Left lung (tissue), 10 donors: Measurements from ENCODE around the gene CHD1L. TPM values are rescaled to one million over a fixed set of nuclear protein-coding genes. Genes with fewer than 3 reads are reported as not detected.
"Not testable (repeated sequence)": the region's sequence is repeated elsewhere in the genome, so short reads cannot be mapped to it uniquely, and the experiment has no call there.

ENCODE experiments used
- ATAC-seq: fragments of 200-7000 bp; cut with Tn5 transposase; one replicate; pipeline ENCODE4 v1.9.1; 2020; ENCODE audit warnings: moderate library complexity
- DNase-seq, 4 donors: peaks; one replicate each; pipeline ENCODE4 v3.0.0-alpha.2; 2013 to 2020
- H3K27ac ChIP-seq, 2 donors: fragments of 200-600 bp; sonication (generic) in 1 of 2; one replicate each; pipeline versions ENCODE4 v1.5.0 to v1.8.0; 2020 to 2021
- H3K27me3 ChIP-seq, 2 donors: fragments of 200-600 bp; sonication (generic) in 1 of 2; one replicate each; pipeline versions ENCODE4 v1.5.0 to v1.8.0; 2020 to 2021
- H3K36me3 ChIP-seq, 2 donors: fragments of 200-600 bp; sonication (generic) in 1 of 2; one replicate each; pipeline versions ENCODE4 v1.5.0 to v1.8.0; 2020 to 2021
- H3K4me1 ChIP-seq, 2 donors: fragments of 200-600 bp; one replicate each; pipeline ENCODE4 v1.8.0; 2021
- H3K4me3 ChIP-seq, 2 donors: fragments of 200-600 bp; sonication (generic) in 1 of 2; one replicate each; pipeline versions ENCODE4 v1.5.0 to v1.8.0; 2020 to 2021; ENCODE audit warnings: mild to moderate bottlenecking in 1 of 2
- H3K9me3 ChIP-seq, 2 donors: fragments of 200-600 bp; sonication (generic) in 1 of 2; one replicate each; pipeline versions ENCODE4 v1.5.0 to v1.8.0; 2020 to 2021
- CTCF ChIP-seq, 2 donors: fragments of 200-600 bp; sonication (generic) in 1 of 2; IDR thresholded peaks; one replicate each; pipeline versions ENCODE4 v1.5.0 to v1.8.0; 2021; ENCODE audit warnings: antibody characterized with exemption in 2 of 2
- intact Hi-C, 2 donors: fragments of 100-400 bp; cut with DNase I; formaldehyde crosslinking; loops; one replicate each; pipeline versions ENCODE4 v1.11.2 to v1.14.2; 2022
- polyA plus RNA-seq, 6 donors: library from polyadenylated mRNA; unstranded; fragments of 120-200 nt; gene quantifications; one replicate each; pipeline ENCODE4 v1.2.1, GENCODE V29; 2013; ENCODE audit not compliant: insufficient read length in 6 of 6
- total RNA-seq, 2 donors: library from RNA; stranded (reverse); fragmentation: NEBNext Ultra II Directional; extraction: Animal tissue kit (Norgen Biotek cat#: 25700); gene quantifications; one replicate each; pipeline ENCODE4 v1.2.1, GENCODE V29; 2021
- donor health status: DM: no; HTN: yes; CAD: no.
- donor health status: DM: no; HTN: no; CAD: no.

The CHD1L gene
- total and polyA plus RNA-seq, 8 donors, result 36.2 to 72.0 (median 60.7) TPM

- Histone ChIP-seq H3K36me3 (peaks cover 0 to 9% of the 10 kb centered on the region in 2 donors), H3K27me3 (no peaks in the 10 kb centered on the region), H3K27ac (no peak overlapping the region), H3K4me3 (no peak overlapping the region), H3K4me1 (peaks cover 0 to 9% of the 10 kb centered on the region in 2 donors), H3K9me3 (no peaks in the 10 kb centered on the region)
- TF ChIP-seq CTCF (IDR thresholded peaks at IDR 0.05), result no peak
- DNase-seq (no peak), ATAC-seq (no peak)
- intact Hi-C loops, result no loop called here
Observed at GRCh38 chr1:147216124-147216523, 26.4 kb upstream of the CHD1L start.

GRCh38 chr1:147217141-147217540 lies 25.3 kb upstream of the CHD1L start:
- no peak for TF ChIP-seq CTCF (IDR thresholded peaks at IDR 0.05)
- intact Hi-C loops, result no loop called here
- no peak for DNase-seq
- Histone ChIP-seq H3K4me1 (peaks cover 0 to 9% of the 10 kb centered on the region in 2 donors), H3K27me3 (no peaks in the 10 kb centered on the region), H3K4me3 (no peak overlapping the region), H3K27ac (no peak overlapping the region), H3K36me3 (peaks cover 0 to 5% of the 10 kb centered on the region in 2 donors), H3K9me3 (no peaks in the 10 kb centered on the region)
- no peak for ATAC-seq

GRCh38 chr1:147218606-147219005 lies 23.9 kb upstream of the CHD1L start:
- DNase-seq, result no peak
- ATAC-seq, result no peak
- intact Hi-C loops, result no loop called here
- Histone ChIP-seq H3K27ac (no peak overlapping the region), H3K4me1 (peaks cover 0 to 9% of the 10 kb centered on the region in 2 donors), H3K36me3 (no peaks in the 10 kb centered on the region), H3K27me3 (no peaks in the 10 kb centered on the region), H3K4me3 (no peak overlapping the region), H3K9me3 (no peaks in the 10 kb centered on the region)
- no peak for TF ChIP-seq CTCF (IDR thresholded peaks at IDR 0.05)

- ATAC-seq (no peak), DNase-seq (no peak)
- intact Hi-C loops, result no loop called here
- Histone ChIP-seq H3K27ac (no peak overlapping the region), H3K27me3 (no peaks in the 10 kb centered on the region), H3K4me3 (peak overlapping the region; percentile 45 to 60), H3K4me1 (peaks cover 0 to 18% of the 10 kb centered on the region in 2 donors), H3K36me3 (no peaks in the 10 kb centered on the region), H3K9me3 (no peaks in the 10 kb centered on the region)
- TF ChIP-seq CTCF (IDR thresholded peaks at IDR 0.05), result no peak
Observed at GRCh38 chr1:147223740-147224615, 18.5 kb upstream of the CHD1L start.

- peak in 1 of 2 donors; percentile 37 for TF ChIP-seq CTCF (IDR thresholded peaks at IDR 0.05)
- no peaks in the 10 kb centered on the region for H3K27me3 ChIP-seq
- ATAC-seq (peak; percentile 92), DNase-seq (peak; percentile 77 to 88 (median 82))
- H3K4me1 ChIP-seq, result peaks cover 0 to 16% of the 10 kb centered on the region in 2 donors
- peak within 1 kb of the TSS; percentile 82 to 84 for H3K27ac ChIP-seq
- no peaks in the 10 kb centered on the region for H3K36me3 ChIP-seq
- H3K4me3 ChIP-seq, result peak within 1 kb of the TSS; percentile 45 to 60
- intact Hi-C loops, result no loop called here
- no peaks in the 10 kb centered on the region for H3K9me3 ChIP-seq
Observed at GRCh38 chr1:147225193-147225730, 17.2 kb upstream of the CHD1L start, which contains the start of gene FMO5. Gene FMO5, minus strand, starts transcription at chr1:147225339. Its CDS starts 310 bp downstream, at chr1:147225029.

- H3K27me3 ChIP-seq, ATAC-seq: not testable (repeated sequence)
Observed at GRCh38 chr1:147231032-147231431, 11.5 kb upstream of the CHD1L start.

GRCh38 chr1:147233903-147234302 lies 8.6 kb upstream of the CHD1L start:
- H3K4me1 ChIP-seq, H3K9me3 ChIP-seq, H3K27me3 ChIP-seq, H3K36me3 ChIP-seq, intact Hi-C loops, H3K27ac ChIP-seq, H3K4me3 ChIP-seq, ATAC-seq: not testable (repeated sequence)
- peak in 1 of 4 donors; percentile 40 for DNase-seq

More at GRCh38 chr1:147231032-147231431, 11.5 kb upstream of the CHD1L start:
- H3K27ac ChIP-seq, H3K4me3 ChIP-seq, H3K9me3 ChIP-seq, intact Hi-C loops, DNase-seq, H3K36me3 ChIP-seq, H3K4me1 ChIP-seq: not testable (repeated sequence)
